Left kidney (tissue), 2 donors: Measurements from ENCODE around the gene ZBTB12. TPM values are rescaled to one million over a fixed set of nuclear protein-coding genes. Genes with fewer than 3 reads are reported as not detected.

Experiments used
- DNase-seq: peaks from one replicate; pipeline ENCODE4 v3.0.0-alpha.2; 2013
- polyA plus RNA-seq: library from polyadenylated mRNA; unstranded; fragments of 120-200 nt; gene quantifications from one replicate; pipeline ENCODE4 v1.2.1, GENCODE V29; 2013; ENCODE audit not compliant: insufficient read length

Gene ZBTB12
- polyA plus RNA-seq, 1 donor: 23.1 TPM

DNA sequence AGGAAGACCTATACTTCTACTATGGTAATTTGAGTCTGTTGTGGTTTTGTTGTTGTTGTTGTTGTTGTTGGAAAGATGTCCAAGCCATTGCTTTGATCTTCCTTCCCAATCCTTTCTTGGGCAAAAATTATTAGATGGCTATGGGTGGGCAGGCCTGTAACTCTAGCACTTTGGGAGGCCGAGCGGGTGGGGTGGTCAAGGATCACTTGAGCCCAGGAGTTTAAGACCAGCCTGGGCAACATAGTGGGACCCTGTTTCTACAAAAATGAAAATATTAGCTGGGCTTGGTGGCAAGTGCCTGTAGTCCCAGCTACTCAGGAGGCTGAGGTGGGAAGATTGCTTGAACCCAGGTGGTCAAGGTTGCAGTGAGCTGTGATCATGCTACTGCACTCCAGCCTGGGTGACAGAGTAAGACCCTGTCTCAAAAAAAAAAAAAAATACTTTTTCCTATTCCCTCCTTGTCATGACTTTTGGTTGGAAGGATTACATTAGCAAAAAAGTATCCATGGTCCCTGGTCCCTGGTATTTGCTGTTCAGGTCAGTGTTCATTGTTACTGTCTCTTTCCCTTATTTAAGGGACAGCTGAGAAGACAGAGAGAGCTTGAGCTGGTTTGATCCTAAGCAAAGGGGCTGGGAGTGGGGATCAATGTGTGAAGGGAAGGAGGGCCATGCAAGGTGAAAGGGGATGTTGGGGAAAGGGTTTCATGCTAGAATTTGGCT, 51.0 kb downstream of the ZBTB12 start:
- DNase-seq: no peak

Other genes with a start within 250 kb of the ZBTB12 start
- gene BAG6, start 249.4 kb downstream of the ZBTB12 start, polyA plus RNA-seq: 242 TPM
- 95.0 TPM for gene APOM, start 246.2 kb downstream of the ZBTB12 start, polyA plus RNA-seq
- gene C6orf47, start 241.3 kb downstream of the ZBTB12 start, polyA plus RNA-seq: 18.2 TPM
- 27.5 TPM for gene GPANK1, start 237.1 kb downstream of the ZBTB12 start, polyA plus RNA-seq
- 237 TPM for gene CSNK2B, start 236.0 kb downstream of the ZBTB12 start, polyA plus RNA-seq
- 31.1 TPM for gene LY6G5B, start 232.1 kb downstream of the ZBTB12 start, polyA plus RNA-seq
- gene LY6G5C, start 221.0 kb downstream of the ZBTB12 start, polyA plus RNA-seq: 2.7 TPM
- gene ABHD16A, start 198.8 kb downstream of the ZBTB12 start, polyA plus RNA-seq: 60.7 TPM
- 0.32 TPM for gene LY6G6F, start 195.2 kb downstream of the ZBTB12 start, polyA plus RNA-seq
- not detected for gene LY6G6D, start 186.7 kb downstream of the ZBTB12 start, polyA plus RNA-seq
- gene LY6G6C, start 180.3 kb downstream of the ZBTB12 start, polyA plus RNA-seq: 1.1 TPM
- gene MPIG6B, start 178.7 kb downstream of the ZBTB12 start, polyA plus RNA-seq: 1.7 TPM
- gene DDAH2, start 172.8 kb downstream of the ZBTB12 start, polyA plus RNA-seq: 148 TPM
- gene CLIC1, start 165.6 kb downstream of the ZBTB12 start, polyA plus RNA-seq: 268 TPM
- gene MSH5, start 162.1 kb downstream of the ZBTB12 start, polyA plus RNA-seq: 62.2 TPM
- 16.0 TPM for gene SAPCD1, start 139.4 kb downstream of the ZBTB12 start, polyA plus RNA-seq
- 8.5 TPM for gene VWA7, start 124.8 kb downstream of the ZBTB12 start, polyA plus RNA-seq
- 69.7 TPM for gene VARS1, start 106.3 kb downstream of the ZBTB12 start, polyA plus RNA-seq
- gene LSM2, start 95.1 kb downstream of the ZBTB12 start, polyA plus RNA-seq: 71.7 TPM
- gene HSPA1L, start 86.8 kb downstream of the ZBTB12 start, polyA plus RNA-seq: 3.8 TPM
- gene HSPA1A, start 86.5 kb downstream of the ZBTB12 start, polyA plus RNA-seq: 72.3 TPM
- gene HSPA1B, start 74.3 kb downstream of the ZBTB12 start, polyA plus RNA-seq: 112 TPM
- 66.3 TPM for gene NEU1, start 39.3 kb downstream of the ZBTB12 start, polyA plus RNA-seq
- 52.6 TPM for gene SLC44A4, start 23.1 kb downstream of the ZBTB12 start, polyA plus RNA-seq
- 84.3 TPM for gene EHMT2, start 4.4 kb downstream of the ZBTB12 start, polyA plus RNA-seq
- 3.9 TPM for gene C2, start 25.6 kb upstream of the ZBTB12 start, polyA plus RNA-seq
- gene CFB, start 44.0 kb upstream of the ZBTB12 start, polyA plus RNA-seq: 10.7 TPM
- gene NELFE, start 56.9 kb upstream of the ZBTB12 start, polyA plus RNA-seq: 89.9 TPM
- gene SKIC2, start 57.1 kb upstream of the ZBTB12 start, polyA plus RNA-seq: 60.8 TPM
- gene DXO, start 70.1 kb upstream of the ZBTB12 start, polyA plus RNA-seq: 29.4 TPM
- 17.0 TPM for gene C4A, start 80.0 kb upstream of the ZBTB12 start, polyA plus RNA-seq
- gene C4B, start 112.7 kb upstream of the ZBTB12 start, polyA plus RNA-seq: 22.3 TPM
- gene CYP21A2, start 136.3 kb upstream of the ZBTB12 start, polyA plus RNA-seq: 0.55 TPM
- 4.7 TPM for gene TNXB, start 207.3 kb upstream of the ZBTB12 start, polyA plus RNA-seq
- gene ATF6B, start 226.2 kb upstream of the ZBTB12 start, polyA plus RNA-seq: 94.3 TPM
- 7.5 TPM for gene FKBPL, start 228.2 kb upstream of the ZBTB12 start, polyA plus RNA-seq
- gene PRRT1, start 249.9 kb upstream of the ZBTB12 start, polyA plus RNA-seq: 2.7 TPM